ENCODE data around the gene ZNF865. TPM values are rescaled to one million over a fixed set of nuclear protein-coding genes. Genes with fewer than 3 reads are reported as not detected.
A peak's percentile ranks its signal among the peaks of the same experiment; 100 is the strongest.

ZNF865 gene
- total and polyA plus RNA-seq, 10 of the 15 experiments (the other 5 are each of a cell fraction or from before 2014, with no cell fraction given) = 0.02 to 18.3 (median 0.90) TPM

- TF ChIP-seq PKNOX1 (IDR thresholded peaks at IDR 0.05) (no peak), TCF7 (IDR thresholded peaks at IDR 0.05; ENCODE audit: borderline replicate concordance) (no peak), MLLT1 (IDR thresholded peaks at IDR 0.05) (no peak), POU2F2 (IDR thresholded peaks at IDR 0.05; ENCODE audit: borderline replicate concordance, low read depth, low read length) (peak; percentile 75), RELB (IDR thresholded peaks at IDR 0.05; ENCODE audit: low read depth) (peak; percentile 75; the same call in 1 of the 2 replicates), ATF2 (IDR thresholded peaks at IDR 0.05; ENCODE audit: low read length) (no peak), ZSCAN29 (IDR thresholded peaks at IDR 0.05) (no peak), ZBTB11 (CRISPR knock-in tag; IDR thresholded peaks at IDR 0.05) (peak; percentile 88), HDAC6 (IDR thresholded peaks at IDR 0.05; ENCODE audit: unreplicated experiment) (no peak), EZH2 (IDR thresholded peaks at IDR 0.05; ENCODE audit: borderline replicate concordance, control insufficient read depth, low read depth, low read length) (no peak), PAX5 (IDR thresholded peaks at IDR 0.05; ENCODE audit: borderline replicate concordance, low read depth, low read length) (no peak), ZZZ3 (IDR thresholded peaks at IDR 0.05; ENCODE audit: control insufficient read depth, insufficient read length, low read depth) (no peak), MEF2B (IDR thresholded peaks at IDR 0.05; ENCODE audit: partially characterized antibody, poor library complexity, severe bottlenecking) (peak; percentile 18), NR2F1 (conservative IDR thresholded peaks at IDR 0.05) (no peak), RFX5 (IDR thresholded peaks at IDR 0.05; ENCODE audit: low read depth, low read length) (no peak; the same call in 1 of the 2 replicates), USF1 (IDR thresholded peaks at IDR 0.05; ENCODE audit: borderline replicate concordance, extremely low read length, insufficient read depth, low read depth, low read length) (no peak), PAX8 (IDR thresholded peaks at IDR 0.05) (no peak), ASH2L (IDR thresholded peaks at IDR 0.05; ENCODE audit: borderline replicate concordance, low read depth) (no peak), SMARCA5 (IDR thresholded peaks at IDR 0.05) (no peak)
Observed at GRCh38 chr19:55580628-55581144, 24.8 kb upstream of the ZNF865 start, which contains the start of gene ZNF579 (continued).
